ENCODE measurements around the gene TEX261.

- TF ChIP-seq CTCF (IDR thresholded peaks at IDR 0.05) (no peak), POLR2A (IDR thresholded peaks at IDR 0.05) (no peak)
Measured at GRCh38 chr2:70936165-70936978, 58.3 kb downstream of the TEX261 start.

All from Peyer's patch (tissue), 4 donors.